ENCODE data around the gene RAB3C. TPM values are rescaled to one million over a fixed set of nuclear protein-coding genes. Genes with fewer than 3 reads are reported as not detected.

RAB3C gene
- total RNA-seq, 1 experiment from 2014 or later, result not detected

GRCh38 chr5:58849223-58849622 lies 266.3 kb downstream of the RAB3C start:
- Histone ChIP-seq H3K9me3 (ENCODE audit: control insufficient read depth, insufficient read depth, low read depth, low read length) (no peaks in the 10 kb centered on the region), H3K27ac (ENCODE audit: low read length) (no peak overlapping the region), H3K36me3 (ENCODE audit: control insufficient read depth, insufficient read depth, low read length) (no peaks in the 10 kb centered on the region), H3K27me3 (ENCODE audit: control insufficient read depth, insufficient read depth, low read length) (peaks cover 6% of the 10 kb centered on the region), H3K4me3 (ENCODE audit: low read depth in 2 of 2, low read length in 2 of 2) (no peak overlapping the region), H3K4me1 (ENCODE audit: control insufficient read depth, insufficient read depth, low read length) (no peaks in the 10 kb centered on the region; the same call in 1 of the 2 replicates)
- TF ChIP-seq TCF7L2 (IDR thresholded peaks at IDR 0.05; ENCODE audit: low read depth, low read length), result no peak
- TF ChIP-seq REST (IDR thresholded peaks at IDR 0.05; ENCODE audit: insufficient read depth in 1 of 2, low read depth in 2 of 2, low read length in 1 of 2), result no peak
- no peak for TF ChIP-seq SIN3A (IDR thresholded peaks at IDR 0.05; ENCODE audit: borderline replicate concordance, insufficient read depth, low read depth, low read length)
- no peak for TF ChIP-seq POLR2AphosphoS5 (IDR thresholded peaks at IDR 0.05; ENCODE audit: low read depth, low read length)
- no peak for TF ChIP-seq CTCF (IDR thresholded peaks at IDR 0.05)
- no peak for DNase-seq (ENCODE audit: low read depth, low spot score)
- CTCF ChIA-PET, result interaction anchor here (0.5 to 1.5 kb wide), 2 partner anchors 221 to 372 kb away, joined by 3 to 7 read pairs; no protein-coding TSS in a partner anchor
- POLR2A ChIA-PET, result no interaction called here
- BruUV-seq (replicated peaks), result no TSS peak
- intact Hi-C loops (cut with micrococcal nuclease; ENCODE audit: unreplicated experiment), result no loop called here
- in situ Hi-C loops (cut with HindIII; ENCODE audit: low pct_unique_long_range_greater_than_20kb, low sequenced_read_pairs), result no loop called here
- no peak for ATAC-seq

- Histone ChIP-seq H3K36me3 (ENCODE audit: control insufficient read depth, insufficient read depth, low read length) (no peaks in the 10 kb centered on the region), H3K4me3 (ENCODE audit: low read depth in 2 of 2, low read length in 2 of 2) (no peak overlapping the region), H3K27ac (ENCODE audit: low read length) (no peak overlapping the region), H3K27me3 (ENCODE audit: control insufficient read depth, insufficient read depth, low read length) (peaks cover 7% of the 10 kb centered on the region), H3K9me3 (ENCODE audit: control insufficient read depth, insufficient read depth, low read depth, low read length) (no peaks in the 10 kb centered on the region), H3K4me1 (ENCODE audit: control insufficient read depth, insufficient read depth, low read length) (no peaks in the 10 kb centered on the region; the same call in 1 of the 2 replicates)
- in situ Hi-C loops (cut with HindIII; ENCODE audit: low pct_unique_long_range_greater_than_20kb, low sequenced_read_pairs) (no loop called here), intact Hi-C loops (cut with micrococcal nuclease; ENCODE audit: unreplicated experiment) (loop anchor here (1.0 kb wide), 1 partner anchor 352 kb away; no protein-coding TSS in a partner anchor)
- peak; percentile 84 for ATAC-seq
- ChIA-PET CTCF (interaction anchor here (0.5 to 1.5 kb wide), 2 partner anchors 222 to 373 kb away, joined by 3 to 7 read pairs; no protein-coding TSS in a partner anchor), POLR2A (no interaction called here)
- TF ChIP-seq REST (IDR thresholded peaks at IDR 0.05; ENCODE audit: insufficient read depth in 1 of 2, low read depth in 2 of 2, low read length in 1 of 2) (no peak), CTCF (IDR thresholded peaks at IDR 0.05) (peak; percentile 67)
- BruUV-seq (replicated peaks), result no TSS peak
- DNase-seq (ENCODE audit: low read depth, low spot score), result peak; percentile 10
Measured at GRCh38 chr5:58849921-58850667, 267.2 kb downstream of the RAB3C start.

Data from Panc1 (cell line).